CD4-positive, alpha-beta T cell treated with Interleukin-10 for 1 hour (primary cell): Measurements from ENCODE around the gene CPSF3.

Source experiments
- DNase-seq: peaks from one replicate; pipeline ENCODE4 v3.0.0-alpha.2; 2020

Gene CPSF3

GRCh38 chr2:9422321-9423099, 944 bp upstream of the CPSF3 start:
- peak; percentile 43 for DNase-seq

GRCh38 chr2:9423922-9424272, 443 bp downstream of the CPSF3 start:
- DNase-seq = peak; percentile 36

- DNase-seq = no peak
These were observed 1.2 kb downstream of the CPSF3 start for GRCh38 chr2:9424447-9425164.

- no peak for DNase-seq
These were observed 5.6 kb downstream of the CPSF3 start for GRCh38 chr2:9428965-9429577.

GRCh38 chr2:9430316-9431293, 7.2 kb downstream of the CPSF3 start:
- no peak for DNase-seq

- no peak for DNase-seq
These were observed 11.0 kb downstream of the CPSF3 start for GRCh38 chr2:9434489-9434888.

GRCh38 chr2:9439536-9439935, 16.1 kb downstream of the CPSF3 start:
- DNase-seq = no peak

- DNase-seq = no peak
These were observed 16.7 kb downstream of the CPSF3 start for GRCh38 chr2:9440058-9440727.

- no peak for DNase-seq
These were observed 18.1 kb downstream of the CPSF3 start for GRCh38 chr2:9441556-9441955.

GRCh38 chr2:9443526-9443925, 20.1 kb downstream of the CPSF3 start:
- no peak for DNase-seq

- DNase-seq = no peak
These were observed 21.6 kb downstream of the CPSF3 start for GRCh38 chr2:9445089-9445488.

GRCh38 chr2:9451231-9451630, 27.8 kb downstream of the CPSF3 start:
- DNase-seq = no peak

GRCh38 chr2:9460441-9461017, 37.1 kb downstream of the CPSF3 start:
- no peak for DNase-seq

GRCh38 chr2:9461079-9461478, 37.6 kb downstream of the CPSF3 start:
- no peak for DNase-seq

GRCh38 chr2:9462313-9462712, 38.9 kb downstream of the CPSF3 start:
- DNase-seq = no peak

GRCh38 chr2:9462886-9463697, 39.6 kb downstream of the CPSF3 start:
- DNase-seq = no peak

GRCh38 chr2:9463698-9464034, 40.2 kb downstream of the CPSF3 start:
- no peak for DNase-seq

- DNase-seq = no peak
These were observed 41.7 kb downstream of the CPSF3 start for GRCh38 chr2:9465170-9465569.

GRCh38 chr2:9466147-9466683, 42.8 kb downstream of the CPSF3 start:
- no peak for DNase-seq

- DNase-seq = no peak
These were observed 44.2 kb downstream of the CPSF3 start for GRCh38 chr2:9467687-9468086.

GRCh38 chr2:9471206-9471605, 47.8 kb downstream of the CPSF3 start:
- DNase-seq = no peak
